DOHH2 (cell line): Measurements from ENCODE around the gene CCR2.
"Not testable (repeated sequence)": the region's sequence is repeated elsewhere in the genome, so short reads cannot be mapped to it uniquely, and the experiment has no call there.

Experiments used
- H3F3A ChIP-seq: fragments of 200-600 bp; sonication (generic), shearing (Covaris generic); 2 replicates; pipeline ENCODE4 v1.6.0; 2016; ENCODE audit warnings: antibody characterized with exemption, mild to moderate bottlenecking; ENCODE audit not compliant: control insufficient read depth, insufficient read depth
- H3K27ac ChIP-seq: fragments of 200-600 bp; sonication (generic); 2 replicates; pipeline ENCODE4 v1.5.1; 2014; ENCODE audit warnings: low read depth, mild to moderate bottlenecking, low read length, moderate library complexity
- H3K27me3 ChIP-seq: fragments of 200-600 bp; sonication (generic); 2 replicates; pipeline ENCODE4 v1.6.1; 2014; ENCODE audit warnings: mild to moderate bottlenecking, low read length, mixed read lengths; ENCODE audit not compliant: control insufficient read depth
- H3K36me3 ChIP-seq: fragments of 200-600 bp; sonication (generic); 2 replicates; pipeline ENCODE4 v1.6.1; 2014; ENCODE audit warnings: mild to moderate bottlenecking, low read length, moderate library complexity, mixed read lengths; ENCODE audit not compliant: control insufficient read depth
- H3K4me1 ChIP-seq: fragments of 200-600 bp; sonication (generic); 2 replicates; pipeline ENCODE4 v1.6.1; 2014; ENCODE audit warnings: mild to moderate bottlenecking, low read length, mixed read lengths; ENCODE audit not compliant: control insufficient read depth
- H3K4me2 ChIP-seq: fragments of 200-600 bp; sonication (generic); 2 replicates; pipeline ENCODE4 v1.6.0; 2014; ENCODE audit warnings: mild to moderate bottlenecking, low read length, moderate library complexity
- H3K4me3 ChIP-seq: fragments of 200-600 bp; sonication (generic); 2 replicates; pipeline ENCODE4 v1.5.1; 2014; ENCODE audit warnings: mild to moderate bottlenecking, low read length, mixed read lengths
- H3K79me2 ChIP-seq: fragments of 200-600 bp; sonication (generic); 2 replicates; pipeline ENCODE4 v1.6.1; 2014; ENCODE audit warnings: mild to moderate bottlenecking, low read length, mixed read lengths; ENCODE audit not compliant: control insufficient read depth
- H3K9me2 ChIP-seq: fragments of 200-600 bp; sonication (generic); replicated peaks from 2 replicates; pipeline ENCODE4 v1.6.1; 2014; ENCODE audit warnings: mild to moderate bottlenecking, low read length, mixed read lengths; ENCODE audit not compliant: control insufficient read depth
- H3K9me3 ChIP-seq: fragments of 200-600 bp; sonication (generic); 2 replicates; pipeline ENCODE4 v1.6.1; 2014; ENCODE audit warnings: antibody characterized with exemption, low read length, mixed read lengths; ENCODE audit not compliant: control insufficient read depth, insufficient read depth
- H4K20me1 ChIP-seq: fragments of 200-600 bp; sonication (generic); 2 replicates; pipeline ENCODE4 v1.6.0; 2014; ENCODE audit warnings: low read depth, mild to moderate bottlenecking, antibody characterized with exemption, low read length, moderate library complexity; ENCODE audit not compliant: control insufficient read depth, insufficient read depth
- EZH2phosphoT487 ChIP-seq: fragments of 200-600 bp; sonication (generic); IDR thresholded peaks from 2 replicates; pipeline ENCODE4 v1.6.1; 2017; ENCODE audit warnings: borderline replicate concordance, mild to moderate bottlenecking, antibody characterized with exemption, low read length, moderate library complexity, mixed read lengths
- TF ChIP-seq, protein P1 (sequence below): fragments of 200-600 bp; sonication (generic); IDR thresholded peaks from one replicate; pipeline ENCODE4 v1.5.1; 2014; ENCODE audit warnings: antibody characterized with exemption, mild to moderate bottlenecking, low read depth, low read length; ENCODE audit not compliant: poor library complexity, severe bottlenecking

CCR2 gene

DNA sequence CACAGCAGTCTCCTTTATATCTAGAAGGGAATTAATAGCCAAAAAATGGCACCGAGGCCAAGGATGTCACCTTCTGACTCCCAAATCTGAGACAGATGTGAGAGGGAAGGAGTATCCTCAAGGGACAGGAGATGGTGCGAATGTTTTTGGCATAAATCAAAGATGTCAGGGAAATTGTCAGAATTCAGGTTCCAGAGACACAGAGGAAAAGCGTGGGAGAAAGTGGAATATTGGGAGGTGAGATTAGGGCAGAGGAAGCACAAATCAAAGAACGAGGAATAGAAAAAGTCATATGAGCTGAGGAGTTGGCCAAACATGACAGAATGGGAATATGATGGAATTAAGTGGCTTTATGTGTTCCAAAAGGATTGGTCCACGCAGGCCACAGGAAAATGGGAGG lies 46.9 kb downstream of the CCR2 start:
- Histone ChIP-seq H3K27me3 (peaks cover 9% of the 10 kb centered on the region), H3K4me2 (no peak overlapping the region), H3K9me2 (no peaks in the 10 kb centered on the region), H3K9me3 (no peaks in the 10 kb centered on the region), H3F3A (no peaks in the 10 kb centered on the region), H3K27ac (no peak overlapping the region), H3K79me2 (no peaks in the 10 kb centered on the region), H3K36me3 (no peaks in the 10 kb centered on the region), H3K4me3 (no peak overlapping the region), H4K20me1 (no peaks in the 10 kb centered on the region), H3K4me1 (no peaks in the 10 kb centered on the region)
- TF ChIP-seq EZH2phosphoT487, result no peak
- TF ChIP-seq, protein P1, sequence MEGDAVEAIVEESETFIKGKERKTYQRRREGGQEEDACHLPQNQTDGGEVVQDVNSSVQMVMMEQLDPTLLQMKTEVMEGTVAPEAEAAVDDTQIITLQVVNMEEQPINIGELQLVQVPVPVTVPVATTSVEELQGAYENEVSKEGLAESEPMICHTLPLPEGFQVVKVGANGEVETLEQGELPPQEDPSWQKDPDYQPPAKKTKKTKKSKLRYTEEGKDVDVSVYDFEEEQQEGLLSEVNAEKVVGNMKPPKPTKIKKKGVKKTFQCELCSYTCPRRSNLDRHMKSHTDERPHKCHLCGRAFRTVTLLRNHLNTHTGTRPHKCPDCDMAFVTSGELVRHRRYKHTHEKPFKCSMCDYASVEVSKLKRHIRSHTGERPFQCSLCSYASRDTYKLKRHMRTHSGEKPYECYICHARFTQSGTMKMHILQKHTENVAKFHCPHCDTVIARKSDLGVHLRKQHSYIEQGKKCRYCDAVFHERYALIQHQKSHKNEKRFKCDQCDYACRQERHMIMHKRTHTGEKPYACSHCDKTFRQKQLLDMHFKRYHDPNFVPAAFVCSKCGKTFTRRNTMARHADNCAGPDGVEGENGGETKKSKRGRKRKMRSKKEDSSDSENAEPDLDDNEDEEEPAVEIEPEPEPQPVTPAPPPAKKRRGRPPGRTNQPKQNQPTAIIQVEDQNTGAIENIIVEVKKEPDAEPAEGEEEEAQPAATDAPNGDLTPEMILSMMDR, result no peak

DNA sequence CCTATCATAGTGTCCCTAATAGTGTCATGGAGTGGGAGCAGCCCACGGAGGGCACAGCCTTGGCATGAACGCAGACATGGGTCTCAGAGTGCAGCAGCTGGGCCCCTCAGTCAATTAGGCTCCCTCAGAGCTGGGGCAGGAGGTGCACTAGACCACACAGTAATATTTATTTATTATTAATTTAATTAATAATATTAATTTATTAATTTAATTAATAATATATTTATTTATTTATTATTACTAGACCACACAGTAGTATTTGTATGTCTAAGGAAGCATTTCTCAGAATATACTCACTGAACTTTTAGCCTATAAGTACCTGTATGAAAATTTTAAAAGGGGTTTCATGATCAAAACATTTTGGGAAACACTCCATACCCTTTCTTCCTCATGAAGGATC lies 47.7 kb downstream of the CCR2 start:
- Histone ChIP-seq H4K20me1 (no peaks in the 10 kb centered on the region), H3K27me3 (peaks cover 11% of the 10 kb centered on the region), H3K79me2 (no peaks in the 10 kb centered on the region), H3K36me3 (no peaks in the 10 kb centered on the region), H3K9me3 (no peaks in the 10 kb centered on the region), H3K9me2 (no peaks in the 10 kb centered on the region), H3K27ac (no peak overlapping the region), H3K4me2 (no peak overlapping the region), H3K4me3 (no peak overlapping the region), H3K4me1 (no peaks in the 10 kb centered on the region), H3F3A (no peaks in the 10 kb centered on the region)
- no peak for TF ChIP-seq EZH2phosphoT487

DNA sequence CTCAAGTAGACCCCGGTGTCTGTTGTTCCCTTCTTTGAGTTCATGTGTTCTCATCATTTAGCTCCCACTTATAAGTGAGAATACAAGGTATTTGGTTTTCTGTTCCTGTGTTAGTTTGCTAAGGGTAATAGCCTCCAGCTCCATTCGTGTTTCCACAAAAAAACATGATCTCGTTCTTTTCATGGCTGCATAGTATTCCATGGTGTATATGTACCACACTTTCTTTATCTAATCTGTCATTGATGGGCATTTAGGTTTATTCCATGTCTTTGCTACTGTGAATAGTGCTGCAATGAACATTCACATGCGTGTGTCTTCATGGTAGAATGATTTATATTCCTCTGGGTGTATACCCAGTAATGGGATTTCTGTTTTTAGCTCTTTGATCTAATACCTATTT lies 49.0 kb downstream of the CCR2 start:
- not testable (repeated sequence) for H3K36me3 ChIP-seq, H3K79me2 ChIP-seq, H4K20me1 ChIP-seq, H3K4me3 ChIP-seq, H3K27ac ChIP-seq, H3K4me1 ChIP-seq, H3F3A ChIP-seq, H3K9me2 ChIP-seq, H3K4me2 ChIP-seq, H3K9me3 ChIP-seq
- H3K27me3 ChIP-seq, result peaks cover 19% of the 10 kb centered on the region

DNA sequence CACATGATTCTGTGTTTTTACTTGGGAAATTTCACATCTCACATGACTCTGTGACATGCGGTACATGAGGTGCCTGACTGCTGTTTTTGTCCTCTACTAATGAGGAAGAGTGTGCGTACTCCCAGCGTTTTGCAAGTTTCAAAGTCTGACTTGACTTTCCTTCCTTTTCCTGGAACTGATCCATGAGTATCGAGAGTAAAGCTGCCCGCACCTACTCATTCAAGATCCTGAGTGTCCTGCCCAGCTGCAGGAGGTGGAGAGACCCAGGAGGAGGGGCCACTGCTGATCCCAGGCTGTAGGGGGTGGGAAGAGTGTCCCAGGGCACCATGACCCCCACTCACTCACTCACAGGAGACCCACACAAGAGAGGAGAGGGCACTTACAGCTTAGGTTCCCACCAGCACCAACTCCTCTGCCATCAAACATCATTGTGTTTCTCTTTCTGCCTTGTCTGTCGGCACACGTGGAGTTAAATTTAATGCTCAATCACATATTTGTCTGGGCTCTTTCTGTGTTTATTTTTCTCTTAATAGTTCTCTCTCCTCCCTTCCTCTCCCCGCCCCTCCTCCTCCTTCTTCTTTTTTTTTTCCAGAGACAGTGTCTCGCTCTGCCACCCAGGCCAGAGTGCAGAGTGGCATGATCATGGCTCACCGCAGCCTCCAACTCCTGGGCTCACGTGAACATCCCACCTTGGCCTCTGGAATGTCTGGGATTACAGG lies 51.5 kb downstream of the CCR2 start:
- no peak for TF ChIP-seq EZH2phosphoT487
- TF ChIP-seq, protein P1, result no peak
- H3K36me3 ChIP-seq, result no peaks in the 10 kb centered on the region
- H3K9me3 ChIP-seq, result no peaks in the 10 kb centered on the region
- H3K4me3 ChIP-seq, result no peak overlapping the region
- H3K4me2 ChIP-seq, result no peak overlapping the region
- no peaks in the 10 kb centered on the region for H3F3A ChIP-seq
- no peak overlapping the region for H3K27ac ChIP-seq
- no peaks in the 10 kb centered on the region for H3K79me2 ChIP-seq
- no peaks in the 10 kb centered on the region for H3K4me1 ChIP-seq
- no peaks in the 10 kb centered on the region for H4K20me1 ChIP-seq
- H3K9me2 ChIP-seq, result no peaks in the 10 kb centered on the region
- H3K27me3 ChIP-seq, result peaks cover 27% of the 10 kb centered on the region
